Heart left ventricle (tissue), 16 donors: Measurements from ENCODE around the gene HOXA3. TPM values are rescaled to one million over a fixed set of nuclear protein-coding genes. Genes with fewer than 3 reads are reported as not detected.
A peak's percentile ranks its signal among the peaks of the same experiment; 100 is the strongest.

Source experiments
- ATAC-seq, 4 donors: fragments of 200-7000 bp; cut with Tn5 transposase; one replicate each; pipeline ENCODE4 v1.9.1; 2020 to 2022; ENCODE audit warnings: moderate library complexity in 4 of 4, mild to moderate bottlenecking in 3 of 4, moderate number of reproducible peaks in 1 of 4
- DNase-seq, 5 donors: peaks; one replicate each; pipeline ENCODE4 v3.0.0-alpha.2; 2020
- H3K27ac ChIP-seq, 12 donors: fragments of 200-600 bp; sonication (generic) in 4 of 12; one replicate each; pipeline versions ENCODE4 v1.5.0 to v1.8.0; 2016 to 2022; ENCODE audit warnings: mild to moderate bottlenecking in 2 of 12
- H3K27me3 ChIP-seq, 9 donors: fragments of 200-600 bp; sonication (generic) in 2 of 9; one replicate each; pipeline versions ENCODE4 v1.5.1 to v1.8.0; 2016 to 2022; ENCODE audit warnings: mild to moderate bottlenecking in 3 of 9
- H3K36me3 ChIP-seq, 9 donors: fragments of 200-600 bp; sonication (generic) in 2 of 9; one replicate each; pipeline versions ENCODE4 v1.5.0 to v1.8.0; 2018 to 2022; ENCODE audit warnings: mild to moderate bottlenecking in 2 of 9
- H3K4me1 ChIP-seq, 12 donors: fragments of 200-600 bp; sonication (generic) in 4 of 12; one replicate each; pipeline versions ENCODE4 v1.5.0 to v1.8.0; 2016 to 2022; ENCODE audit warnings: mild to moderate bottlenecking in 3 of 12
- H3K4me3 ChIP-seq, 12 donors: fragments of 200-600 bp; sonication (generic) in 4 of 12; one replicate each; pipeline versions ENCODE4 v1.5.0 to v1.8.0; 2017 to 2022; ENCODE audit warnings: mild to moderate bottlenecking in 9 of 12, moderate library complexity in 4 of 12
- H3K9me3 ChIP-seq, 12 donors: fragments of 200-600 bp; sonication (generic) in 4 of 12; one replicate each; pipeline versions ENCODE4 v1.5.0 to v1.8.0; 2016 to 2022; ENCODE audit warnings: mild to moderate bottlenecking in 1 of 12
- POLR2A ChIP-seq, 2 donors: fragments of 450-650 bp; IDR thresholded peaks; one replicate each; pipeline ENCODE4 v1.6.1; 2017; ENCODE audit warnings: antibody characterized with exemption in 2 of 2, mild to moderate bottlenecking in 2 of 2, moderate library complexity in 2 of 2
- WGBS, 4 donors: extraction: QIAGEN DNeasy Blood & Tissue Kit in 2 of 4; methylation state at CpG; one replicate each; pipeline versions ENCODE4 v1.1.5 to v1.1.7; 2013 to 2018; 5-methylcytosine and 5-hydroxymethylcytosine counted together
- intact Hi-C, 10 donors: fragments of 100-400 bp; cut with DNase I; formaldehyde crosslinking; loops; one replicate each; pipeline versions ENCODE4 v1.11.1 to v1.14.2; 2022
- polyA plus RNA-seq, 2 donors: library from polyadenylated mRNA; stranded (reverse); fragments of 200-250 nt; gene quantifications; one replicate each; pipeline ENCODE4 v1.2.3, GENCODE V29; 2013
- total RNA-seq, 9 donors: library from RNA; depleted of rRNA in 2 of 9; stranded (reverse); fragments of >200 nt in 2 of 9; fragmentation: NEBNext Ultra II Directional in 3 of 9; extraction: Animal tissue kit (Norgen Biotek cat#: 25700) in 3 of 9; gene quantifications; one replicate each; pipeline versions ENCODE4 v1.1.0 to v1.2.4, GENCODE V29; 2016 to 2023
- TF ChIP-seq, protein P1 (sequence below), 12 donors: fragments of 200-600 bp; sonication (generic) in 4 of 12; IDR thresholded peaks; one replicate each; pipeline versions ENCODE4 v1.5.0 to v1.8.0; 2018 to 2022; ENCODE audit warnings: antibody characterized with exemption in 12 of 12, mild to moderate bottlenecking in 5 of 12
- donor health status: ischemic (EF 13 %, LVEDD 7.1; RV severe dilation, severe dysfunction).
- donor health status: healthy with polysubstance abuse.
- donor health status: DM: no; HTN: yes; CAD: no.
- donor health status: DM: no; HTN: no; CAD: no.
- donor health status: ischemic (EF 25% LVEDD 6.9; RV normal size, moderate dysfunction).
- donor health status: ischemic (EF 25% LVEDD 5.7; RV mildly dilated, moderate dysfunction).
- donor health status: healthy.
- donor health status: DM: yes; HTN: yes; CAD: no.
- donor health status: ischemic (EF 35%, LVEDD 5.7; RV mildly dilated, moderate dysfunction).
- donor health status: nonischemic (EF 11% LVEDD 7.7; RV severe dilation, severe dysfunction).
- donor health status: DM: yes; HTN: yes; CAD: no.
- donor health status: PGD.
- donor health status: ischemic (EF 29% LVEDD 5.4; RV normal size, mild dysfunction).
- donor health status: nonischemic (EF 23%, LVEDD 6.1; RV moderate dilation, normal function).

Gene HOXA3
- total and polyA plus RNA-seq, 11 donors = 0.07 to 3.1 (median 0.64) TPM; not detected in 2

GRCh38 chr7:27124902-27125689 is 27.3 kb downstream of the HOXA3 start:
- Histone ChIP-seq H3K36me3 (no peaks in the 10 kb centered on the region), H3K27me3 (peaks cover 36 to 98% (median 84%) of the 10 kb centered on the region in 9 donors), H3K27ac (peak overlapping the region in 2 of 12 donors; percentile 0 to 48), H3K9me3 (no peaks in the 10 kb centered on the region), H3K4me3 (no peak overlapping the region), H3K4me1 (peaks cover 0 to 8% (median 0%) of the 10 kb centered on the region in 12 donors)
- intact Hi-C loops = no loop called here
- WGBS, 4 donors = 20 to 34% (median 27%) methylated on average over 8 of the region's 8 CpGs
- no peak for TF ChIP-seq POLR2A (IDR thresholded peaks at IDR 0.05)
- TF ChIP-seq, protein P1, sequence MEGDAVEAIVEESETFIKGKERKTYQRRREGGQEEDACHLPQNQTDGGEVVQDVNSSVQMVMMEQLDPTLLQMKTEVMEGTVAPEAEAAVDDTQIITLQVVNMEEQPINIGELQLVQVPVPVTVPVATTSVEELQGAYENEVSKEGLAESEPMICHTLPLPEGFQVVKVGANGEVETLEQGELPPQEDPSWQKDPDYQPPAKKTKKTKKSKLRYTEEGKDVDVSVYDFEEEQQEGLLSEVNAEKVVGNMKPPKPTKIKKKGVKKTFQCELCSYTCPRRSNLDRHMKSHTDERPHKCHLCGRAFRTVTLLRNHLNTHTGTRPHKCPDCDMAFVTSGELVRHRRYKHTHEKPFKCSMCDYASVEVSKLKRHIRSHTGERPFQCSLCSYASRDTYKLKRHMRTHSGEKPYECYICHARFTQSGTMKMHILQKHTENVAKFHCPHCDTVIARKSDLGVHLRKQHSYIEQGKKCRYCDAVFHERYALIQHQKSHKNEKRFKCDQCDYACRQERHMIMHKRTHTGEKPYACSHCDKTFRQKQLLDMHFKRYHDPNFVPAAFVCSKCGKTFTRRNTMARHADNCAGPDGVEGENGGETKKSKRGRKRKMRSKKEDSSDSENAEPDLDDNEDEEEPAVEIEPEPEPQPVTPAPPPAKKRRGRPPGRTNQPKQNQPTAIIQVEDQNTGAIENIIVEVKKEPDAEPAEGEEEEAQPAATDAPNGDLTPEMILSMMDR (IDR thresholded peaks at IDR 0.05) = no peak
- no peak for ATAC-seq
- DNase-seq = no peak

DNA sequence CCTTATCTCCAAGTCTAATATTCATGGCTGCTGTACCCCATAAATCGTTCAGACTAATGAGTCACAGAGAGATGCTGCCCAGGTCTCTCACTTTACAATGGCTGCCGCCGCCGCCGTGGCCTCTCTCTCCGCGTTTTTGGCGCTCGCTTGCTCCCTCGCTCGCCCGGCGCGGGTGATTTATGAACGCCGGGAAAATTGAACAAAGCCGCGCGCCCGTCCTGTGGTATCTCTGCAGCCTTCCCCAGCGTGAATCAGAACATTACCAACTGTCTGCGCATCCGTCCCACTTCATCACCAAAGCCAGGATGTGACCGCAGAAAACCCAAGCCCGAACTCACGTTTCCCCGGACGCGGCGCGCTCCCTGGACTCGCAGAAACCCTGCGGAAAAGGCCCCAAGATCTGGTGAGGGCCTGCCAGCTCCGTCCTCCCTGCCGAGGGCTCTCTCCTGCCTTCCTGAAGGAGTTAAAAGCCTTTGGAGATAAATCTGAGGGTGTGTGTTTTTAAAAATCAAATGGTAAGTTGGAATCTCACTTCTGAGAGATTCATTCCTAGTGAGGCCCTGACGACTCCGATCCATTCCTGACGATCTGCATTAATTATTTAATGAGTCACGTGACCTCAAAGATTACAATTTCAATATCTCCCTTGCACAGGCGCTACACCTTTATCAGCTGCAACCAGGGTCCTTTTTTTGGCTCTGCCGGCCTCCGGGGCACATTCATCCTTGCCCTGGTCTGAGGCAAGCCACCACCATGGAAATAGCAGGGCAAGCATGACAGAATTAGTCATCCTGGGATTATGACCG is 28.1 kb downstream of the HOXA3 start:
- intact Hi-C loops = no loop called here
- no peaks in the 10 kb centered on the region for H3K9me3 ChIP-seq
- H3K27ac ChIP-seq = peak overlapping the region in 1 of 12 donors; percentile 48
- TF ChIP-seq POLR2A (IDR thresholded peaks at IDR 0.05) = no peak
- TF ChIP-seq, protein P1 (IDR thresholded peaks at IDR 0.05) = no peak
- H3K27me3 ChIP-seq = peaks cover 35 to 99% (median 85%) of the 10 kb centered on the region in 9 donors
- 22 to 34% (median 23%) methylated on average over 41 to 43 of the region's 43 CpGs for WGBS, 4 donors
- ATAC-seq (no peak), DNase-seq (no peak)
- peaks cover 0 to 3% (median 0%) of the 10 kb centered on the region in 12 donors for H3K4me1 ChIP-seq
- no peaks in the 10 kb centered on the region for H3K36me3 ChIP-seq
- no peak overlapping the region for H3K4me3 ChIP-seq

DNA sequence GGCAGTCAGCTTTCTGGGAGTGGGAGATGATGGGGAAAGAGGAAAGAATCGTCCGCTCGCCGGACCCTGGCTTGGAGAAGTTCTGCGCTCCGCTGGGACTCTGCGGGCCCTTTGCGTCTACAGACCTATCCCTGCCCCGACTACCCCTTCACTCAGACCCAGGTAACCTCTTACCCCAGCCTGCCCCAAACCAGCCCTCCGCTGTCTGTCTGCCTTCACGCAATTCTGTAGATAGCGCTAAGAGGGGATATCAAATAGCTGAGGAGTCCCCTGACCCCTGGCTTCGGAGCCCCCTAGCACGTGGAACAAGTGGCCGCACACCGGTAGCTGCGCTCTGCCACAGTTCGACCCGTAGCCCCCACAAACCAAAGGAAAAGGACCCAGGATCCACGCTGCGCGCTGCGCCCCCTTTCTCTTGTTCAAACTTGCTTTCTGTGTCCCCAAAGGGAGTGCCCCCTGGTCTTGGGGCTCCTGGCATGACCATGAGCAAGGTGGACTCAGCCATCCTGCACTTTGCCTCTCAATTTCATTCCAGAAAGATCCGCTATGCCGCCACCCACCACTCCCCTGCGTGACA is 28.8 kb downstream of the HOXA3 start:
- H3K9me3 ChIP-seq = no peaks in the 10 kb centered on the region
- peaks cover 28 to 99% (median 79%) of the 10 kb centered on the region in 9 donors for H3K27me3 ChIP-seq
- H3K27ac ChIP-seq = peak overlapping the region in 1 of 12 donors; percentile 48
- H3K4me1 ChIP-seq = peaks cover 0 to 3% (median 0%) of the 10 kb centered on the region in 12 donors
- TF ChIP-seq, protein P1 (IDR thresholded peaks at IDR 0.05) = no peak
- no peak for TF ChIP-seq POLR2A (IDR thresholded peaks at IDR 0.05)
- DNase-seq (peak in 1 of 5 donors; percentile 55), ATAC-seq (no peak)
- WGBS, 4 donors = 27 to 41% (median 32%) methylated on average over 25 to 26 of the region's 26 CpGs
- no peak overlapping the region for H3K4me3 ChIP-seq
- intact Hi-C loops = no loop called here
- H3K36me3 ChIP-seq = no peaks in the 10 kb centered on the region
